ENCODE measurements around the gene KLB.

DNA sequence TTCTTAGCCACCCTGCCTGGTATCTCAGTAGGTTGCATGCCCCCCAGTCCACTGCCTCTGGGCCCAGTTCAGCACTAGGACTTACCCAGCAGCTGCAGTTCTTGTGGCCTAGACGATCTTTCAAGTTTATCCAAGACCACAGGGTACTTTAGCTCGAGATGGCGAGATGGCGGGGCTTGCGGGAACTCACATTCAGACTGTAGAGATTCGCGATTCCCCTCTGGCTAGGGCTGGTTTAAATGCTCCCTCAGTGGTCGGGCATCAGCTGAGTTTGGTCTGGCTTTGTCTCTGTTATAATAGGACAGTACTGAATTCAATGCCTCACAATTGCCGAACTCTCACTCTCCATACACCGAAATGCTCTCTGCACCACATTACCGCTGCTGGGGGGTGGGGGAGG lies 22.2 kb upstream of the KLB start:
- TF ChIP-seq POLR2A (IDR thresholded peaks at IDR 0.05), result no peak
- TF ChIP-seq, protein P1, sequence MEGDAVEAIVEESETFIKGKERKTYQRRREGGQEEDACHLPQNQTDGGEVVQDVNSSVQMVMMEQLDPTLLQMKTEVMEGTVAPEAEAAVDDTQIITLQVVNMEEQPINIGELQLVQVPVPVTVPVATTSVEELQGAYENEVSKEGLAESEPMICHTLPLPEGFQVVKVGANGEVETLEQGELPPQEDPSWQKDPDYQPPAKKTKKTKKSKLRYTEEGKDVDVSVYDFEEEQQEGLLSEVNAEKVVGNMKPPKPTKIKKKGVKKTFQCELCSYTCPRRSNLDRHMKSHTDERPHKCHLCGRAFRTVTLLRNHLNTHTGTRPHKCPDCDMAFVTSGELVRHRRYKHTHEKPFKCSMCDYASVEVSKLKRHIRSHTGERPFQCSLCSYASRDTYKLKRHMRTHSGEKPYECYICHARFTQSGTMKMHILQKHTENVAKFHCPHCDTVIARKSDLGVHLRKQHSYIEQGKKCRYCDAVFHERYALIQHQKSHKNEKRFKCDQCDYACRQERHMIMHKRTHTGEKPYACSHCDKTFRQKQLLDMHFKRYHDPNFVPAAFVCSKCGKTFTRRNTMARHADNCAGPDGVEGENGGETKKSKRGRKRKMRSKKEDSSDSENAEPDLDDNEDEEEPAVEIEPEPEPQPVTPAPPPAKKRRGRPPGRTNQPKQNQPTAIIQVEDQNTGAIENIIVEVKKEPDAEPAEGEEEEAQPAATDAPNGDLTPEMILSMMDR (IDR thresholded peaks at IDR 0.05), result no peak

All from Peyer's patch (tissue), 4 donors.